ENCODE results near the gene ESF1. TPM values are rescaled to one million over a fixed set of nuclear protein-coding genes. Genes with fewer than 3 reads are reported as not detected.

Gene ESF1
- total RNA-seq, 2 experiments from 2014 or later: 10.1 to 13.5 TPM

- Histone ChIP-seq H3K36me3 (ENCODE audit: insufficient read depth, low read length) (no peaks in the 10 kb centered on the region), H3K4me3 (ENCODE audit: low read depth, low read length, poor library complexity, severe bottlenecking) (no peak overlapping the region), H3K79me2 (ENCODE audit: insufficient read depth, low read depth, low read length) (no peaks in the 10 kb centered on the region), H3K4me1 (ENCODE audit: insufficient read depth, low read length, poor library complexity, severe bottlenecking) (no peaks in the 10 kb centered on the region), H3K9me3 (ENCODE audit: low read length) (no peaks in the 10 kb centered on the region), H3K9me2 (ENCODE audit: insufficient read depth, low read length) (no peaks in the 10 kb centered on the region), H2AFZ (ENCODE audit: low read length) (no peak overlapping the region), H3K27ac (ENCODE audit: low read depth, low read length, poor library complexity, severe bottlenecking) (no peak overlapping the region), H3K4me2 (ENCODE audit: low read length) (no peak overlapping the region), H4K20me1 (ENCODE audit: insufficient read depth, low read length) (no peaks in the 10 kb centered on the region)
- ChIA-PET CTCF (ENCODE audit: unreplicated experiment) (no interaction called here), POLR2A (no interaction called here)
- no peak for DNase-seq (ENCODE audit: low spot score)
- BruUV-seq (replicated peaks): no TSS peak
- TF ChIP-seq, protein P1, sequence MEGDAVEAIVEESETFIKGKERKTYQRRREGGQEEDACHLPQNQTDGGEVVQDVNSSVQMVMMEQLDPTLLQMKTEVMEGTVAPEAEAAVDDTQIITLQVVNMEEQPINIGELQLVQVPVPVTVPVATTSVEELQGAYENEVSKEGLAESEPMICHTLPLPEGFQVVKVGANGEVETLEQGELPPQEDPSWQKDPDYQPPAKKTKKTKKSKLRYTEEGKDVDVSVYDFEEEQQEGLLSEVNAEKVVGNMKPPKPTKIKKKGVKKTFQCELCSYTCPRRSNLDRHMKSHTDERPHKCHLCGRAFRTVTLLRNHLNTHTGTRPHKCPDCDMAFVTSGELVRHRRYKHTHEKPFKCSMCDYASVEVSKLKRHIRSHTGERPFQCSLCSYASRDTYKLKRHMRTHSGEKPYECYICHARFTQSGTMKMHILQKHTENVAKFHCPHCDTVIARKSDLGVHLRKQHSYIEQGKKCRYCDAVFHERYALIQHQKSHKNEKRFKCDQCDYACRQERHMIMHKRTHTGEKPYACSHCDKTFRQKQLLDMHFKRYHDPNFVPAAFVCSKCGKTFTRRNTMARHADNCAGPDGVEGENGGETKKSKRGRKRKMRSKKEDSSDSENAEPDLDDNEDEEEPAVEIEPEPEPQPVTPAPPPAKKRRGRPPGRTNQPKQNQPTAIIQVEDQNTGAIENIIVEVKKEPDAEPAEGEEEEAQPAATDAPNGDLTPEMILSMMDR (conservative IDR thresholded peaks at IDR 0.05; ENCODE audit: low read length): no peak
- TF ChIP-seq EZH2phosphoT487 (IDR thresholded peaks at IDR 0.05; ENCODE audit: borderline replicate concordance, low read depth, low read length): no peak
- intact Hi-C loops (cut with micrococcal nuclease; ENCODE audit: unreplicated experiment): no loop called here
Measured at GRCh38 chr20:13665709-13666395, 118.9 kb downstream of the ESF1 start.

Other genes starting within 250 kb of the ESF1 start
- 10.2 and 12.9 TPM in 2 replicates for gene TASP1, start 146.0 kb downstream of the ESF1 start, total RNA-seq (2014; rRNA removed; shearing (Covaris generic))
- 15.1 and 15.5 TPM in 2 replicates for gene TASP1, start 146.0 kb downstream of the ESF1 start, total RNA-seq (2022)
- gene NDUFAF5, start 109 bp upstream of the ESF1 start, total RNA-seq (2014; rRNA removed; shearing (Covaris generic)): 21.5 and 27.3 TPM in 2 replicates
- gene NDUFAF5, start 109 bp upstream of the ESF1 start, total RNA-seq (2022): 35.4 and 36.8 TPM in 2 replicates
- gene SEL1L2, start 205.7 kb upstream of the ESF1 start, total RNA-seq (2014; rRNA removed; shearing (Covaris generic)): not detected in 2 replicates
- not detected in 2 replicates for gene SEL1L2, start 205.7 kb upstream of the ESF1 start, total RNA-seq (2022)
- gene MACROD2, start 210.6 kb upstream of the ESF1 start, total RNA-seq (2014; rRNA removed; shearing (Covaris generic)): 0.09 TPM in 1 of 2 replicates, not detected in the other
- 4.5 and 6.4 TPM in 2 replicates for gene MACROD2, start 210.6 kb upstream of the ESF1 start, total RNA-seq (2022)